ENCODE results near the gene MS4A5.

The MS4A5 gene

GRCh38 chr11:60396382-60396781 is 33.0 kb upstream of the MS4A5 start, which contains the start of gene MS4A14:
MS4A14 (plus strand) TSS chr11:60396459; CDS start chr11:60396579, 120 bp downstream.
- Histone ChIP-seq H3K36me3 (ENCODE audit: insufficient read depth, low read length) (no peaks in the 10 kb centered on the region), H3F3A (ENCODE audit: low read depth) (no peaks in the 10 kb centered on the region), H3K79me2 (ENCODE audit: insufficient read depth, low read length) (no peaks in the 10 kb centered on the region), H4K20me1 (ENCODE audit: insufficient read depth, low read length, poor library complexity, severe bottlenecking) (no peaks in the 10 kb centered on the region), H3K9ac (ENCODE audit: low read depth, low read length, poor library complexity, severe bottlenecking) (no peak within 1 kb of the TSS), H3K27me3 (ENCODE audit: insufficient read depth, low read length, poor library complexity, severe bottlenecking) (no peaks in the 10 kb centered on the region), H3K4me1 (ENCODE audit: insufficient read depth, low read length, poor library complexity, severe bottlenecking) (peaks cover 9% of the 10 kb centered on the region), H3K4me3 (ENCODE audit: low read length, poor library complexity, severe bottlenecking) (no peak within 1 kb of the TSS), H3K4me2 (ENCODE audit: low read depth, low read length, poor library complexity, severe bottlenecking) (no peak within 1 kb of the TSS), H3K9me3 (ENCODE audit: insufficient read depth, low read depth, low read length) (no peaks in the 10 kb centered on the region), H2AFZ (ENCODE audit: low read length) (0 out of 2 replicates have a peak within 1 kb of the TSS, but pooled peaks have one; percentile 27), H3K9me2 (replicated peaks; ENCODE audit: low read depth, low read length) (no peaks in the 10 kb centered on the region)
- TF ChIP-seq EZH2phosphoT487 (IDR thresholded peaks at IDR 0.05; ENCODE audit: borderline replicate concordance), result no peak
- no peak for TF ChIP-seq CTCF (conservative IDR thresholded peaks at IDR 0.05; ENCODE audit: low read length)

DNA sequence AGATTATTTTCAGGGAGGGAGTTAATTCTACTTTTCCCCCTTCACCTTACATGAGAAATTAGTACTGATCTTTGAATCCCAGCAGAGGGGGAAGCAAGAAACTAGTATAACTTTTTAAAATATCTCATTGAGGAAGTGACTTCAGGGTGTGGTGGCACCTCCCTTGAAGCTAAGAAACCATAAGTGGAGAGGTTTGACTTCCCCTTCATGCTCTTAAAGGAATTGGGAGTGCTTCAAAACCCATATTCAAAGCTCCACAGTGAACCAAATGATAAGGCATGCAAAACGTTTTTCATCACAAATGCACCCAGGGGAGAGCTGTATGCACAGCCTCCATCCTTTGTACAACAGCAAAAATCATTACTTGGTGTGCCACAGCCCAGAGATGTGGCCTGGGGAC is 32.6 kb upstream of the MS4A5 start:
- Histone ChIP-seq H3K27me3 (ENCODE audit: insufficient read depth, low read length, poor library complexity, severe bottlenecking) (no peaks in the 10 kb centered on the region), H3K4me2 (ENCODE audit: low read depth, low read length, poor library complexity, severe bottlenecking) (no peak overlapping the region), H3K4me1 (ENCODE audit: insufficient read depth, low read length, poor library complexity, severe bottlenecking) (peaks cover 9% of the 10 kb centered on the region), H3K36me3 (ENCODE audit: insufficient read depth, low read length) (no peaks in the 10 kb centered on the region), H3K9me2 (replicated peaks; ENCODE audit: low read depth, low read length) (no peaks in the 10 kb centered on the region), H4K20me1 (ENCODE audit: insufficient read depth, low read length, poor library complexity, severe bottlenecking) (no peaks in the 10 kb centered on the region), H3K9me3 (ENCODE audit: insufficient read depth, low read depth, low read length) (no peaks in the 10 kb centered on the region), H3K4me3 (ENCODE audit: low read length, poor library complexity, severe bottlenecking) (no peak overlapping the region), H3F3A (ENCODE audit: low read depth) (no peaks in the 10 kb centered on the region), H3K9ac (ENCODE audit: low read depth, low read length, poor library complexity, severe bottlenecking) (no peak overlapping the region), H2AFZ (ENCODE audit: low read length) (0 out of 2 replicates have a peak overlapping the region, but pooled peaks have one; percentile 27), H3K79me2 (ENCODE audit: insufficient read depth, low read length) (no peaks in the 10 kb centered on the region)
- no peak for TF ChIP-seq CTCF (conservative IDR thresholded peaks at IDR 0.05; ENCODE audit: low read length)
- TF ChIP-seq EZH2phosphoT487 (IDR thresholded peaks at IDR 0.05; ENCODE audit: borderline replicate concordance), result no peak

DNA sequence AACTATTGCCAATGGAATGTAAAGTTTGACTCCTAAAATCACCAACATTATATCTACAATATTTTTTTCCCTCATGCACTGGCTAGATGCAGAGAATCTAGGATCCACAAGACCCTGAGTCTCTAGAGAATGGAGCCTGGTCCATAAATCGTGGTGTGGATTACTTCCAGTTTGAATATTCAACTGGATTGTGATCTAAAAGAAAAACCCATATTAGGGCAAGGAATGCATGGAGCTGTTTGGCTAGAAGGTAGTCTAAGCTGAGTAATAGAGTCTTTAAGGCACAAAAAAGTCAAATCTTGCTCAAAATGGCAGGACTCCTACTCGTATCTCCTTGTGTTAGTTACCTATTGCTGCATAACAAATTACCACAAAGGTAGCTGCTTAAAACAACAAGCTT is 9.4 kb upstream of the MS4A5 start:
- no peak overlapping the region for H2AFZ ChIP-seq (ENCODE audit: low read length)
- H3K4me1 ChIP-seq (ENCODE audit: insufficient read depth, low read length, poor library complexity, severe bottlenecking), result no peaks in the 10 kb centered on the region
- TF ChIP-seq CTCF (conservative IDR thresholded peaks at IDR 0.05; ENCODE audit: low read length) (no peak), EZH2phosphoT487 (IDR thresholded peaks at IDR 0.05; ENCODE audit: borderline replicate concordance) (no peak)
- no peak overlapping the region for H3K9ac ChIP-seq (ENCODE audit: low read depth, low read length, poor library complexity, severe bottlenecking)
- no peaks in the 10 kb centered on the region for H3K9me3 ChIP-seq (ENCODE audit: insufficient read depth, low read depth, low read length)
- H3K4me3 ChIP-seq (ENCODE audit: low read length, poor library complexity, severe bottlenecking), result no peak overlapping the region
- H3K36me3 ChIP-seq (ENCODE audit: insufficient read depth, low read length), result no peaks in the 10 kb centered on the region
- no peaks in the 10 kb centered on the region for H3K9me2 ChIP-seq (replicated peaks; ENCODE audit: low read depth, low read length)
- H3K4me2 ChIP-seq (ENCODE audit: low read depth, low read length, poor library complexity, severe bottlenecking), result no peak overlapping the region
- H3K27me3 ChIP-seq (ENCODE audit: insufficient read depth, low read length, poor library complexity, severe bottlenecking), result no peaks in the 10 kb centered on the region
- no peaks in the 10 kb centered on the region for H4K20me1 ChIP-seq (ENCODE audit: insufficient read depth, low read length, poor library complexity, severe bottlenecking)
- no peaks in the 10 kb centered on the region for H3K79me2 ChIP-seq (ENCODE audit: insufficient read depth, low read length)
- H3F3A ChIP-seq (ENCODE audit: low read depth), result no peaks in the 10 kb centered on the region
